GM19467 (cell line): ENCODE results near the gene COMT.

ENCODE experiments used
- ATAC-seq: cut with Tn5 transposase; IDR thresholded peaks from one replicate; pipeline ENCODE4 v1.9.1; 2021; ENCODE audit warnings: mild to moderate bottlenecking, moderate library complexity; ENCODE audit not compliant: unreplicated experiment

Gene COMT

GRCh38 chr22:19955241-19956128 is 13.9 kb downstream of the COMT start:
- ATAC-seq, result no peak

GRCh38 chr22:19957445-19957844 is 15.9 kb downstream of the COMT start:
- no peak for ATAC-seq

GRCh38 chr22:19958083-19959042 is 16.8 kb downstream of the COMT start:
- ATAC-seq, result no peak

- ATAC-seq, result no peak
Observed at GRCh38 chr22:19959043-19959586, 17.5 kb downstream of the COMT start.

GRCh38 chr22:19959587-19960490 is 18.3 kb downstream of the COMT start:
- ATAC-seq, result no peak

- no peak for ATAC-seq
Observed at GRCh38 chr22:19960491-19961200, 19.1 kb downstream of the COMT start.

- no peak for ATAC-seq
Observed at GRCh38 chr22:19961201-19961580, 19.6 kb downstream of the COMT start.

- ATAC-seq, result no peak
Observed at GRCh38 chr22:19961868-19962245, 20.3 kb downstream of the COMT start.

- no peak for ATAC-seq
Observed at GRCh38 chr22:19962246-19962908, 20.8 kb downstream of the COMT start.

GRCh38 chr22:19962909-19963806 is 21.6 kb downstream of the COMT start:
- ATAC-seq, result no peak

GRCh38 chr22:19963863-19964642 is 22.5 kb downstream of the COMT start:
- no peak for ATAC-seq

- ATAC-seq, result no peak
Observed at GRCh38 chr22:19964701-19965386, 23.3 kb downstream of the COMT start.

GRCh38 chr22:19965771-19966709 is 24.5 kb downstream of the COMT start:
- no peak for ATAC-seq

- no peak for ATAC-seq
Observed at GRCh38 chr22:19966908-19967750, 25.6 kb downstream of the COMT start.
